Activated naive CD4-positive, alpha-beta T cell treated with anti-CD3 and anti-CD28 coated beads, Interleukin-2, amount 10 ng/mL, durations not matched to agents 7 days and 5 days (primary cell): ENCODE measurements around the gene DTL.
"Not testable (repeated sequence)": the region's sequence is repeated elsewhere in the genome, so short reads cannot be mapped to it uniquely, and the experiment has no call there.

Source experiments
- CTCF ChIA-PET: fragments of 350-600 bp; sonication (Branson Sonifier 250); formaldehyde crosslinking; loops from one replicate; lab custom pipeline; 2021; ENCODE audit warnings: antibody characterized with exemption; lab: Charles Lee
- DNase-seq: peaks from one replicate; pipeline ENCODE4 v3.0.0-alpha.2; 2020
- H3K27ac Mint-ChIP-seq: one replicate; pipeline ENCODE4 v1.8.0; 2021; ENCODE audit warnings: mild to moderate bottlenecking, moderate library complexity, mixed read lengths
- H3K27me3 Mint-ChIP-seq: one replicate; pipeline ENCODE4 v1.8.0; 2021; ENCODE audit warnings: mild to moderate bottlenecking, mixed read lengths
- H3K36me3 Mint-ChIP-seq: one replicate; pipeline ENCODE4 v1.8.0; 2021; ENCODE audit warnings: mixed read lengths
- H3K4me1 Mint-ChIP-seq: one replicate; pipeline ENCODE4 v1.8.0; 2021; ENCODE audit warnings: mixed read lengths
- H3K4me3 Mint-ChIP-seq: one replicate; pipeline ENCODE4 v1.8.0; 2021; ENCODE audit warnings: mild to moderate bottlenecking, moderate library complexity, mixed read lengths
- H3K9me3 Mint-ChIP-seq: one replicate; pipeline ENCODE4 v1.8.0; 2021; ENCODE audit warnings: mixed read lengths

Gene DTL

GRCh38 chr1:212035123-212035834, at the start of gene DTL, which contains the start of gene INTS7:
Gene DTL (plus strand): TSS chr1:212035748. CDS start chr1:212035891, 143 bp downstream.
Gene INTS7 (minus strand): TSS chr1:212035557. CDS start chr1:212035437, 120 bp downstream.
- DNase-seq, result peak; percentile 99
- peak within 1 kb of the TSS; percentile 93 for H3K4me3 Mint-ChIP-seq
- no peaks in the 10 kb centered on the region for H3K27me3 Mint-ChIP-seq
- H3K4me1 Mint-ChIP-seq, result peaks cover 72% of the 10 kb centered on the region
- no peaks in the 10 kb centered on the region for H3K9me3 Mint-ChIP-seq
- peaks cover 29% of the 10 kb centered on the region for H3K36me3 Mint-ChIP-seq
- H3K27ac Mint-ChIP-seq, result peak within 1 kb of the TSS; percentile 96
- CTCF ChIA-PET, result interaction anchor here (0.6 to 4.7 kb wide), 33 partner anchors 9 to 774 kb away, joined by 3 to 46 read pairs (median 4); partner anchors contain the start of gene NEK2

- Mint-ChIP-seq H3K4me3 (no peak overlapping the region), H3K9me3 (no peaks in the 10 kb centered on the region), H3K36me3 (peaks cover 33% of the 10 kb centered on the region), H3K27ac (no peak overlapping the region), H3K27me3 (no peaks in the 10 kb centered on the region), H3K4me1 (no peaks in the 10 kb centered on the region)
- CTCF ChIA-PET, result interaction anchor here (1.5 kb wide), 1 partner anchor 9 kb away, joined by 4 read pairs; no protein-coding TSS in a partner anchor
- DNase-seq, result no peak
Measured at GRCh38 chr1:211986628-211987254, 48.8 kb upstream of the DTL start.

- DNase-seq, result no peak
- H3K4me1 Mint-ChIP-seq, result no peaks in the 10 kb centered on the region
- no peaks in the 10 kb centered on the region for H3K9me3 Mint-ChIP-seq
- CTCF ChIA-PET, result interaction anchor here (1.5 kb wide), 1 partner anchor 15 kb away, joined by 4 read pairs; no protein-coding TSS in a partner anchor
- H3K4me3 Mint-ChIP-seq, result no peak overlapping the region
- H3K27ac Mint-ChIP-seq, result peak overlapping the region; percentile 9
- no peaks in the 10 kb centered on the region for H3K27me3 Mint-ChIP-seq
- H3K36me3 Mint-ChIP-seq, result peaks cover 20% of the 10 kb centered on the region
Measured at GRCh38 chr1:211991695-211992094, 43.9 kb upstream of the DTL start.

- CTCF ChIA-PET, H3K4me3 Mint-ChIP-seq, DNase-seq, H3K27ac Mint-ChIP-seq, H3K9me3 Mint-ChIP-seq, H3K4me1 Mint-ChIP-seq, H3K27me3 Mint-ChIP-seq: not testable (repeated sequence)
- peaks cover 39% of the 10 kb centered on the region for H3K36me3 Mint-ChIP-seq
Measured at GRCh38 chr1:211997426-211997825, 38.1 kb upstream of the DTL start.

- H3K9me3 Mint-ChIP-seq, result no peaks in the 10 kb centered on the region
- CTCF ChIA-PET, result no interaction called here
- no peaks in the 10 kb centered on the region for H3K4me1 Mint-ChIP-seq
- no peak overlapping the region for H3K27ac Mint-ChIP-seq
- H3K36me3 Mint-ChIP-seq, result peaks cover 53% of the 10 kb centered on the region
- no peak for DNase-seq
- no peaks in the 10 kb centered on the region for H3K27me3 Mint-ChIP-seq
- H3K4me3 Mint-ChIP-seq, result no peak overlapping the region
Measured at GRCh38 chr1:212002536-212002935, 33.0 kb upstream of the DTL start.

GRCh38 chr1:212004895-212005608, 30.5 kb upstream of the DTL start:
- no peak overlapping the region for H3K4me3 Mint-ChIP-seq
- no peaks in the 10 kb centered on the region for H3K27me3 Mint-ChIP-seq
- H3K9me3 Mint-ChIP-seq, result no peaks in the 10 kb centered on the region
- H3K36me3 Mint-ChIP-seq, result peaks cover 49% of the 10 kb centered on the region
- no peak for DNase-seq
- CTCF ChIA-PET, result interaction anchor here (0.6 to 1.6 kb wide), 2 partner anchors 307 to 488 kb away, joined by 3 read pairs; no protein-coding TSS in a partner anchor
- H3K27ac Mint-ChIP-seq, result no peak overlapping the region
- no peaks in the 10 kb centered on the region for H3K4me1 Mint-ChIP-seq

GRCh38 chr1:212007178-212007577, 28.4 kb upstream of the DTL start:
- Mint-ChIP-seq H3K9me3 (no peaks in the 10 kb centered on the region), H3K36me3 (peaks cover 39% of the 10 kb centered on the region), H3K4me1 (peaks cover 3% of the 10 kb centered on the region), H3K27ac (no peak overlapping the region), H3K27me3 (no peaks in the 10 kb centered on the region), H3K4me3 (no peak overlapping the region)
- no peak for DNase-seq
- CTCF ChIA-PET, result interaction anchor here (1.3 kb wide), 1 partner anchor 15 kb away, joined by 4 read pairs; no protein-coding TSS in a partner anchor

- CTCF ChIA-PET, result interaction anchor here (1.3 kb wide), 1 partner anchor 16 kb away, joined by 4 read pairs; no protein-coding TSS in a partner anchor
- Mint-ChIP-seq H3K4me3 (no peak overlapping the region), H3K27ac (no peak overlapping the region), H3K4me1 (peaks cover 3% of the 10 kb centered on the region), H3K27me3 (no peaks in the 10 kb centered on the region), H3K9me3 (no peaks in the 10 kb centered on the region), H3K36me3 (peaks cover 33% of the 10 kb centered on the region)
- no peak for DNase-seq
Measured at GRCh38 chr1:212007886-212008285, 27.7 kb upstream of the DTL start.

GRCh38 chr1:212009561-212009960, 26.0 kb upstream of the DTL start:
- H3K27ac Mint-ChIP-seq, result no peak overlapping the region
- peaks cover 30% of the 10 kb centered on the region for H3K36me3 Mint-ChIP-seq
- no peak overlapping the region for H3K4me3 Mint-ChIP-seq
- no peak for DNase-seq
- H3K4me1 Mint-ChIP-seq, result peaks cover 3% of the 10 kb centered on the region
- no peaks in the 10 kb centered on the region for H3K27me3 Mint-ChIP-seq
- CTCF ChIA-PET, result interaction anchor here (1.2 to 1.7 kb wide), 5 partner anchors 26 to 446 kb away, joined by 3 to 12 read pairs (median 7); partner anchors contain the start of genes DTL and INTS7
- H3K9me3 Mint-ChIP-seq, result no peaks in the 10 kb centered on the region

GRCh38 chr1:212010004-212010403, 25.5 kb upstream of the DTL start:
- no peak for DNase-seq
- no peak overlapping the region for H3K4me3 Mint-ChIP-seq
- H3K27me3 Mint-ChIP-seq, result no peaks in the 10 kb centered on the region
- H3K27ac Mint-ChIP-seq, result no peak overlapping the region
- H3K36me3 Mint-ChIP-seq, result peaks cover 30% of the 10 kb centered on the region
- CTCF ChIA-PET, result interaction anchor here (0.6 to 1.7 kb wide), 9 partner anchors 16 to 446 kb away, joined by 3 to 12 read pairs (median 4); partner anchors contain the start of genes DTL and INTS7
- no peaks in the 10 kb centered on the region for H3K9me3 Mint-ChIP-seq
- peaks cover 3% of the 10 kb centered on the region for H3K4me1 Mint-ChIP-seq

GRCh38 chr1:212012034-212012740, 23.4 kb upstream of the DTL start:
- Mint-ChIP-seq H3K4me3 (no peak overlapping the region), H3K27me3 (no peaks in the 10 kb centered on the region), H3K4me1 (peaks cover 3% of the 10 kb centered on the region), H3K9me3 (no peaks in the 10 kb centered on the region), H3K36me3 (peaks cover 33% of the 10 kb centered on the region), H3K27ac (no peak overlapping the region)
- DNase-seq, result peak; percentile 75
- CTCF ChIA-PET, result interaction anchor here (1.0 to 3.3 kb wide), 11 partner anchors 17 to 445 kb away, joined by 3 to 21 read pairs (median 4); partner anchors contain the start of genes DTL and INTS7

- Mint-ChIP-seq H3K36me3 (peaks cover 28% of the 10 kb centered on the region), H3K4me3 (no peak overlapping the region), H3K9me3 (no peaks in the 10 kb centered on the region), H3K27ac (no peak overlapping the region), H3K27me3 (no peaks in the 10 kb centered on the region), H3K4me1 (peaks cover 3% of the 10 kb centered on the region)
- CTCF ChIA-PET, result interaction anchor here (0.9 to 3.3 kb wide), 10 partner anchors 8 to 444 kb away, joined by 3 to 21 read pairs (median 4); partner anchors contain the start of genes DTL and INTS7
- DNase-seq, result no peak
Measured at GRCh38 chr1:212013672-212014071, 21.9 kb upstream of the DTL start.

- CTCF ChIA-PET, result interaction anchor here (2.9 kb wide), 1 partner anchor 14 kb away, joined by 13 read pairs; the partner anchor contains the start of genes DTL and INTS7
Measured at GRCh38 chr1:212020975-212021374, 14.6 kb upstream of the DTL start.

More at GRCh38 chr1:212020975-212021374, 14.6 kb upstream of the DTL start:
- peaks cover 35% of the 10 kb centered on the region for H3K36me3 Mint-ChIP-seq
- no peaks in the 10 kb centered on the region for H3K4me1 Mint-ChIP-seq
- no peaks in the 10 kb centered on the region for H3K27me3 Mint-ChIP-seq
- H3K4me3 Mint-ChIP-seq, result no peak overlapping the region
- no peak overlapping the region for H3K27ac Mint-ChIP-seq
- H3K9me3 Mint-ChIP-seq, result peaks cover 9% of the 10 kb centered on the region
- DNase-seq, result no peak
